Coronary artery (tissue), 2 donors: ENCODE measurements around the gene PDE9A.
"Not testable (repeated sequence)": the region's sequence is repeated elsewhere in the genome, so short reads cannot be mapped to it uniquely, and the experiment has no call there.

Source experiments
- DNase-seq: peaks from one replicate; pipeline ENCODE4 v3.0.0-alpha.2; 2017; ENCODE audit warnings: low spot score
- H3K27ac ChIP-seq, 2 donors: fragments of 200-600 bp; sonication (generic); one replicate each; pipeline ENCODE4 v1.5.1; 2016 to 2019
- H3K4me3 ChIP-seq: fragments of 200-600 bp; sonication (generic); 2 replicates; pipeline ENCODE4 v1.5.1; 2016; ENCODE audit warnings: mild to moderate bottlenecking, moderate library complexity
- CTCF ChIP-seq: fragments of 200-600 bp; sonication (generic); IDR thresholded peaks from one replicate; pipeline ENCODE4 v1.5.1; 2019; ENCODE audit warnings: antibody characterized with exemption

Gene PDE9A

DNA sequence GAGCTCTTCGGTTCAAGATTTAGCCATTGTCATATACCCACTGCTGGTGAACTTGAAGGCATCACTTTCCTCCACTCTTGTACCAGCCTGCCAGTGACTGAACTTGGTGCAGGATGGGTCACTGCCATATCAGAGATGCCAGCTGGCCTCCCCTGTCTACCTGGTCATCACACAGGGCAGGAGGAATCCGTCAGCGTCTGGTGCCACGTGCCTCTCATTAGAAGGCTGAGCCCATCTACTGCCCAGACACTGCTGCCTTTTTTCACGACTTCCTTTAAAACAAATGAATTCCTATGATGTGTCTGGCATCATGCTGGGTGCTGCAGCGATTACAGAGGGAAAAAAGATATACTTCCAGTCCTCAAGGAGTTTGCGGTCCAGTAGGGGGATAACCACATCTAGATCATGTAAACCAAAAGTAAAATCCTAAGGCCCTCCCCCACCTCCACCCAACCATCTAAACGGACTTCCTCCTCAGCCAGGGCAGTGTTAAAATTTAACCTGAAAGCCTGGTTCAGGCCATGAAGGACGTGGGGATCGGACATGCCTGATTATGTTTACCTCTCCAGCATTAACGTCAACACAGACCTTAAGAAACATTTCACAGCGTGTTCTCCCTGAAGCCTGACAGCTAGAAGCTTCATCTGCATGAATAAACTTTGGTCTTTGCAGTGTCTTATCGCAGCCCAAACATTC, 29.2 kb upstream of the PDE9A start:
- Histone ChIP-seq H3K27ac (no peak overlapping the region), H3K4me3 (no peak overlapping the region)
- TF ChIP-seq CTCF, result no peak
- DNase-seq, result no peak

- no peak for TF ChIP-seq CTCF
- no peak for DNase-seq
- Histone ChIP-seq H3K4me3 (no peak overlapping the region), H3K27ac (no peak overlapping the region)
Observed at GRCh38 chr21:42624936-42625335, 28.5 kb upstream of the PDE9A start.

DNA sequence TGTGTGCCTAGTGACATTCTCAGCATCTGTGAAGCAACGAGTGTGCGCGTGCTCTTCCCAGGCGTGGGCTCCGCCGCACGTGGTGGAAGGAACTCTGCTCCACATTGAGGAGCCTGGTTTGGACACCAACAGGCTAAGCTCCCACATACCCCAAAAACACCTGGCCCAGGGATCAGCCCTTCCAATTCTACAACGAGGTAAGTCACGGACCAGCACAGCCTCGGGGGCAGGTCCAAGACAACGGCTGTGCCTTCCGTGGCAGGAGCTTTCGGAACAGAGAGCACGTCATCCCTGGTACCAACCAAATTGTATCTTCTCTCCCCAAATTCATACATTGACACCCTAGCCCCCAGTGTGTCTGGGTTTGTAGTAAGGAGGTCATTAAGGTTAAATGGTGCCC, 27.2 kb upstream of the PDE9A start:
- H3K4me3 ChIP-seq, result no peak overlapping the region
- H3K27ac ChIP-seq, result no peak overlapping the region
- DNase-seq, result no peak
- no peak for TF ChIP-seq CTCF

GRCh38 chr21:42627527-42628289, 25.7 kb upstream of the PDE9A start:
- DNase-seq, result peak; percentile 50
- Histone ChIP-seq H3K4me3 (no peak overlapping the region), H3K27ac (no peak overlapping the region)
- no peak for TF ChIP-seq CTCF

GRCh38 chr21:42628466-42629061, 24.9 kb upstream of the PDE9A start:
- not testable (repeated sequence) for DNase-seq, H3K27ac ChIP-seq, H3K4me3 ChIP-seq

GRCh38 chr21:42629933-42630589, 23.4 kb upstream of the PDE9A start:
- no peak for DNase-seq

More at GRCh38 chr21:42629933-42630589, 23.4 kb upstream of the PDE9A start:
- H3K27ac ChIP-seq, result no peak overlapping the region
- TF ChIP-seq CTCF, result no peak
- H3K4me3 ChIP-seq, result no peak overlapping the region
